Progenitor cell of endocrine pancreas (in vitro differentiated cells): Measurements from ENCODE around the gene CACNG7. TPM values are rescaled to one million over a fixed set of nuclear protein-coding genes. Genes with fewer than 3 reads are reported as not detected.

Source experiments
- DNase-seq: peaks from one replicate; pipeline ENCODE4 v3.0.0; 2021; ENCODE audit warnings: low spot score; ENCODE audit not compliant: unreplicated experiment
- H3K27ac Mint-ChIP-seq: 2 replicates; pipeline ENCODE4 v1.8.0; 2021; ENCODE audit warnings: mild to moderate bottlenecking, moderate library complexity, mixed read lengths
- H3K27me3 Mint-ChIP-seq: 2 replicates; pipeline ENCODE4 v1.8.0; 2021; ENCODE audit warnings: mixed read lengths
- H3K36me3 Mint-ChIP-seq: 2 replicates; pipeline ENCODE4 v1.8.0; 2022; ENCODE audit warnings: mixed read lengths; ENCODE audit not compliant: insufficient read depth
- H3K4me1 Mint-ChIP-seq: 2 replicates; pipeline ENCODE4 v1.8.0; 2021; ENCODE audit warnings: low read depth, mixed read lengths
- H3K4me3 Mint-ChIP-seq: 2 replicates; pipeline ENCODE4 v1.8.0; 2021; ENCODE audit warnings: low read depth, mild to moderate bottlenecking, moderate library complexity, mixed read lengths
- H3K9me3 Mint-ChIP-seq: 2 replicates; pipeline ENCODE4 v1.8.0; 2021; ENCODE audit warnings: low read depth, mixed read lengths
- CTCF ChIP-seq: fragments of 200-600 bp; sonication (generic); IDR thresholded peaks from one replicate; pipeline ENCODE4 v1.5.0; 2021; ENCODE audit warnings: antibody characterized with exemption, mild to moderate bottlenecking; ENCODE audit not compliant: unreplicated experiment
- long read RNA-seq: library from polyadenylated mRNA; unstranded; transcript quantifications from one replicate; pipeline ENCODE4 v2.0.0, GENCODE V29; 2020
- total RNA-seq: library from RNA; stranded (reverse); gene quantifications from 2 replicates; pipeline ENCODE4 v1.2.1, GENCODE V29; 2021

CACNG7 gene
- 0.18 TPM in 1 of 2 replicates, not detected in the other for total RNA-seq
- long read RNA-seq, result 0 reads

GRCh38 chr19:53908935-53909415 is at the start of gene CACNG7:
CACNG7 (plus strand) TSS chr19:53909278; CDS start chr19:53912832, 3,554 bp downstream.
- no peak for TF ChIP-seq CTCF
- H3K27ac Mint-ChIP-seq, result no peak within 1 kb of the TSS
- H3K27me3 Mint-ChIP-seq, result peaks cover 91% of the 10 kb centered on the region
- H3K36me3 Mint-ChIP-seq, result no peaks in the 10 kb centered on the region
- H3K4me3 Mint-ChIP-seq, result peak within 1 kb of the TSS; percentile 35
- peaks cover 10% of the 10 kb centered on the region for H3K4me1 Mint-ChIP-seq
- no peaks in the 10 kb centered on the region for H3K9me3 Mint-ChIP-seq
- DNase-seq, result no peak

- H3K27me3 Mint-ChIP-seq, result no peaks in the 10 kb centered on the region
- no peak for TF ChIP-seq CTCF
- H3K4me3 Mint-ChIP-seq, result peak overlapping the region; percentile 31
- no peak for DNase-seq
- H3K9me3 Mint-ChIP-seq, result no peaks in the 10 kb centered on the region
- no peaks in the 10 kb centered on the region for H3K36me3 Mint-ChIP-seq
- H3K27ac Mint-ChIP-seq, result peak overlapping the region; percentile 90
- peaks cover 42% of the 10 kb centered on the region for H3K4me1 Mint-ChIP-seq
Measured at GRCh38 chr19:53864308-53864836, 44.7 kb upstream of the CACNG7 start.

GRCh38 chr19:53865523-53865917 is 43.6 kb upstream of the CACNG7 start:
- peak overlapping the region; percentile 60 for H3K4me3 Mint-ChIP-seq
- DNase-seq, result no peak
- no peaks in the 10 kb centered on the region for H3K36me3 Mint-ChIP-seq
- H3K4me1 Mint-ChIP-seq, result peaks cover 44% of the 10 kb centered on the region
- TF ChIP-seq CTCF, result no peak
- no peaks in the 10 kb centered on the region for H3K9me3 Mint-ChIP-seq
- H3K27ac Mint-ChIP-seq, result peak overlapping the region; percentile 16
- H3K27me3 Mint-ChIP-seq, result no peaks in the 10 kb centered on the region

- no peak for DNase-seq
- peaks cover 1% of the 10 kb centered on the region for H3K36me3 Mint-ChIP-seq
- H3K4me3 Mint-ChIP-seq, result peak overlapping the region; percentile 72
- TF ChIP-seq CTCF, result no peak
- no peaks in the 10 kb centered on the region for H3K27me3 Mint-ChIP-seq
- peaks cover 50% of the 10 kb centered on the region for H3K4me1 Mint-ChIP-seq
- peak overlapping the region; percentile 97 for H3K27ac Mint-ChIP-seq
- no peaks in the 10 kb centered on the region for H3K9me3 Mint-ChIP-seq
Measured at GRCh38 chr19:53865918-53866864, 42.9 kb upstream of the CACNG7 start.

- H3K4me1 Mint-ChIP-seq, result peaks cover 55% of the 10 kb centered on the region
- no peak for TF ChIP-seq CTCF
- H3K27ac Mint-ChIP-seq, result peak overlapping the region; percentile 97
- no peaks in the 10 kb centered on the region for H3K27me3 Mint-ChIP-seq
- H3K9me3 Mint-ChIP-seq, result no peaks in the 10 kb centered on the region
- peaks cover 6% of the 10 kb centered on the region for H3K36me3 Mint-ChIP-seq
- H3K4me3 Mint-ChIP-seq, result peak overlapping the region; percentile 72
- no peak for DNase-seq
Measured at GRCh38 chr19:53866865-53867224, 42.2 kb upstream of the CACNG7 start.
